GM12874 (cell line): ENCODE measurements around the gene MYG1.

Source experiments
- CTCF ChIP-seq: IDR thresholded peaks from 2 replicates; pipeline ENCODE4 v1.5.1; 2011; ENCODE audit warnings: low read depth, mild to moderate bottlenecking, control low read depth, low read length, moderate library complexity; ENCODE audit not compliant: insufficient read depth

MYG1 gene

GRCh38 chr12:53343449-53343848 is 44.0 kb downstream of the MYG1 start:
- TF ChIP-seq CTCF, result no peak

GRCh38 chr12:53343969-53344368 is 44.5 kb downstream of the MYG1 start:
- no peak for TF ChIP-seq CTCF

GRCh38 chr12:53344487-53344823 is 45.0 kb downstream of the MYG1 start:
- no peak for TF ChIP-seq CTCF

- peak; percentile 86 for TF ChIP-seq CTCF
Observed at GRCh38 chr12:53344824-53345485, 45.5 kb downstream of the MYG1 start.

GRCh38 chr12:53345486-53346188 is 46.1 kb downstream of the MYG1 start:
- TF ChIP-seq CTCF, result no peak

GRCh38 chr12:53346491-53346890 is 47.0 kb downstream of the MYG1 start:
- no peak for TF ChIP-seq CTCF

- TF ChIP-seq CTCF, result no peak
Observed at GRCh38 chr12:53347905-53348304, 48.4 kb downstream of the MYG1 start.
